ENCODE results near the gene ATF2.

GRCh38 chr2:175063741-175064140, 104.3 kb downstream of the ATF2 start:
- no peak for TF ChIP-seq CTCF (IDR thresholded peaks at IDR 0.05)
- no peak for TF ChIP-seq POLR2A (IDR thresholded peaks at IDR 0.05; ENCODE audit: low read depth)
- no peak for TF ChIP-seq EP300 (IDR thresholded peaks at IDR 0.05)
